ENCODE results near the gene PRKAG2.

GRCh38 chr7:151542606-151543130 lies 334.2 kb downstream of the PRKAG2 start:
- TF ChIP-seq POLR2A (IDR thresholded peaks at IDR 0.05; ENCODE audit: low read depth, low read length) (no peak), SPI1 (IDR thresholded peaks at IDR 0.05; ENCODE audit: low read depth, low read length) (no peak), POLR2AphosphoS5 (IDR thresholded peaks at IDR 0.05; ENCODE audit: low read depth, low read length) (no peak), TAF1 (IDR thresholded peaks at IDR 0.05; ENCODE audit: low read depth, low read length) (no peak), POU2F2 (IDR thresholded peaks at IDR 0.05; ENCODE audit: low read depth, low read length) (no peak), PAX5 (IDR thresholded peaks at IDR 0.05; ENCODE audit: insufficient read depth, low read length, severe bottlenecking) (no peak)

Data from GM12891 (cell line).